ENCODE data around the gene CNOT4.

DNA sequence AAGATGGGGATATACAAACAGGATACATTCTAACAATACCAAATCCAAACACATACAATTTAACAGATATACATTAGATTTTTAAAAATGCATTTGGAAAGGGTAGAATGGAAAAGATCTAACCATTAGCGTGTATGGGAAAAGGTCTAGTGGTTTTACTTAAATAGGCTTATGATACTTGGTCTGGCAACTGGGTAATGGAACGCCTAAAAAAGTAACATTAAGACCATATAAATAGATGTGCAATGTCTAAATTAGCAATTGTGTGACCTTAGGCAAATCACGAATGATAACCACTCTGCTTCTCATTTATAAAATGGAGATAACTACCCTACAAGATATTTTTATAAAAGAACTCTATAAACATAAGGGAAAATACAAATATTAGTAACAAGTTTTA lies 135.2 kb downstream of the CNOT4 start:
- TF ChIP-seq, protein P1, sequence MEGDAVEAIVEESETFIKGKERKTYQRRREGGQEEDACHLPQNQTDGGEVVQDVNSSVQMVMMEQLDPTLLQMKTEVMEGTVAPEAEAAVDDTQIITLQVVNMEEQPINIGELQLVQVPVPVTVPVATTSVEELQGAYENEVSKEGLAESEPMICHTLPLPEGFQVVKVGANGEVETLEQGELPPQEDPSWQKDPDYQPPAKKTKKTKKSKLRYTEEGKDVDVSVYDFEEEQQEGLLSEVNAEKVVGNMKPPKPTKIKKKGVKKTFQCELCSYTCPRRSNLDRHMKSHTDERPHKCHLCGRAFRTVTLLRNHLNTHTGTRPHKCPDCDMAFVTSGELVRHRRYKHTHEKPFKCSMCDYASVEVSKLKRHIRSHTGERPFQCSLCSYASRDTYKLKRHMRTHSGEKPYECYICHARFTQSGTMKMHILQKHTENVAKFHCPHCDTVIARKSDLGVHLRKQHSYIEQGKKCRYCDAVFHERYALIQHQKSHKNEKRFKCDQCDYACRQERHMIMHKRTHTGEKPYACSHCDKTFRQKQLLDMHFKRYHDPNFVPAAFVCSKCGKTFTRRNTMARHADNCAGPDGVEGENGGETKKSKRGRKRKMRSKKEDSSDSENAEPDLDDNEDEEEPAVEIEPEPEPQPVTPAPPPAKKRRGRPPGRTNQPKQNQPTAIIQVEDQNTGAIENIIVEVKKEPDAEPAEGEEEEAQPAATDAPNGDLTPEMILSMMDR (conservative IDR thresholded peaks at IDR 0.05; ENCODE audit: low read depth, low read length), result no peak
- TF ChIP-seq BHLHE40 (IDR thresholded peaks at IDR 0.05; ENCODE audit: low read depth, low read length) (no peak), RCOR1 (IDR thresholded peaks at IDR 0.05; ENCODE audit: insufficient replicate concordance, low read length) (no peak), CHD1 (IDR thresholded peaks at IDR 0.05; ENCODE audit: low read depth, low read length) (no peak), POLR2A (IDR thresholded peaks at IDR 0.05; ENCODE audit: low read depth, low read length) (no peak), MAZ (IDR thresholded peaks at IDR 0.05; ENCODE audit: borderline replicate concordance, low read depth, low read length) (no peak), FOS (IDR thresholded peaks at IDR 0.05; ENCODE audit: low read depth, low read length) (no peak), SMC3 (IDR thresholded peaks at IDR 0.05; ENCODE audit: low read depth, low read length) (no peak), RAD21 (IDR thresholded peaks at IDR 0.05; ENCODE audit: low read length) (no peak), CEBPB (IDR thresholded peaks at IDR 0.05; ENCODE audit: low read depth, low read length) (no peak), MAFK (IDR thresholded peaks at IDR 0.05; ENCODE audit: low read depth, low read length) (no peak), USF2 (IDR thresholded peaks at IDR 0.05; ENCODE audit: low read depth, low read length) (no peak), MXI1 (IDR thresholded peaks at IDR 0.05; ENCODE audit: borderline replicate concordance, low read depth, low read length) (no peak)
- TF ChIP-seq, protein P2, sequence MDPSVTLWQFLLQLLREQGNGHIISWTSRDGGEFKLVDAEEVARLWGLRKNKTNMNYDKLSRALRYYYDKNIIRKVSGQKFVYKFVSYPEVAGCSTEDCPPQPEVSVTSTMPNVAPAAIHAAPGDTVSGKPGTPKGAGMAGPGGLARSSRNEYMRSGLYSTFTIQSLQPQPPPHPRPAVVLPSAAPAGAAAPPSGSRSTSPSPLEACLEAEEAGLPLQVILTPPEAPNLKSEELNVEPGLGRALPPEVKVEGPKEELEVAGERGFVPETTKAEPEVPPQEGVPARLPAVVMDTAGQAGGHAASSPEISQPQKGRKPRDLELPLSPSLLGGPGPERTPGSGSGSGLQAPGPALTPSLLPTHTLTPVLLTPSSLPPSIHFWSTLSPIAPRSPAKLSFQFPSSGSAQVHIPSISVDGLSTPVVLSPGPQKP (IDR thresholded peaks at IDR 0.05; ENCODE audit: borderline replicate concordance, low read depth, low read length), result no peak

Measured in IMR-90 (cell line).